HUES6 (cell line): ENCODE measurements around the gene CHTF18.
"Not testable (repeated sequence)": the region's sequence is repeated elsewhere in the genome, so short reads cannot be mapped to it uniquely, and the experiment has no call there.

Source experiments
- H3K27ac ChIP-seq: 2 replicates; pipeline ENCODE4 v1.7.0; 2013; ENCODE audit warnings: low read depth, mild to moderate bottlenecking, low read length, inconsistent platforms
- H3K27me3 ChIP-seq: 2 replicates; pipeline ENCODE4 v1.6.1; 2013; ENCODE audit warnings: low read length; ENCODE audit not compliant: control insufficient read depth, insufficient read depth
- H3K36me3 ChIP-seq: 2 replicates; pipeline ENCODE4 v1.6.1; 2013; ENCODE audit warnings: low read length; ENCODE audit not compliant: control insufficient read depth, insufficient read depth
- H3K4me1 ChIP-seq: 2 replicates; pipeline ENCODE4 v1.6.1; 2013; ENCODE audit warnings: low read length; ENCODE audit not compliant: control insufficient read depth, insufficient read depth
- H3K4me3 ChIP-seq: 2 replicates; pipeline ENCODE4 v1.5.1; 2013; ENCODE audit warnings: low read depth, low read length
- H3K9ac ChIP-seq: one replicate; pipeline ENCODE4 v1.6.1; 2013; ENCODE audit warnings: mild to moderate bottlenecking, low read length
- H3K9me3 ChIP-seq: 2 replicates; pipeline ENCODE4 v1.6.1; 2013; ENCODE audit warnings: low read depth, low read length; ENCODE audit not compliant: control insufficient read depth, insufficient read depth

Gene CHTF18

DNA sequence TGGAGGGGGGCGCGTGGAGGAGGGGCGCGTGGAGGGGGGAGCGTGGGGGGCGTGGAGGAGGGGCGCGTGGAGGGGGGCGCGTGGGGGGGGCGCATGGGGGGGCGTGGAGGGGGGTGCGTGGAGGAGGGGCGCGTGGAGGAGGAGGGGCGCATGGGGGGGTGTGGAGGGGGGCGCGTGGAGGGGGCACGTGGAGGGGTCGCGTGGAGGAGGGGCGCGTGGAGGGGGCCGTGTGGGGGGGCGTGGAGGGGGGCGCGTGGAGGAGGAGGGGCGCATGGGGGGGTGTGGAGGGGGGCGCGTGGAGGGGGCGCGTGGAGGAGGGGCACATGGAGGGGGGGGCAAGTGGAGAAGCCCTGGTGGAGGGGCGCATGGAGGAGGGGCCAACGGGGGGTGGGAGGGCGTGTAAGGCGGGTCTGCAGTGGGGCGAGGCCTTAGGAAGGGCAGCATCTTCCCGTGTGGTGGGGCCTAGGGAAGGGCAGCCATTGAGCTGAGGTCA, 20.6 kb upstream of the CHTF18 start:
- Histone ChIP-seq H3K4me3 (no peak overlapping the region), H3K9me3 (no peaks in the 10 kb centered on the region), H3K27ac (no peak overlapping the region), H3K4me1 (no peaks in the 10 kb centered on the region; the same call in 1 of the 2 replicates), H3K27me3 (no peaks in the 10 kb centered on the region), H3K36me3 (no peaks in the 10 kb centered on the region), H3K9ac (no peak overlapping the region)

GRCh38 chr16:768428-768827, 20.0 kb upstream of the CHTF18 start:
- no peak overlapping the region for H3K27ac ChIP-seq
- no peak overlapping the region for H3K9ac ChIP-seq
- no peaks in the 10 kb centered on the region; the same call in 1 of the 2 replicates for H3K4me1 ChIP-seq
- H3K36me3 ChIP-seq, result no peaks in the 10 kb centered on the region
- no peak overlapping the region; the same call in 1 of the 2 replicates for H3K4me3 ChIP-seq
- H3K27me3 ChIP-seq, result no peaks in the 10 kb centered on the region
- no peaks in the 10 kb centered on the region for H3K9me3 ChIP-seq

DNA sequence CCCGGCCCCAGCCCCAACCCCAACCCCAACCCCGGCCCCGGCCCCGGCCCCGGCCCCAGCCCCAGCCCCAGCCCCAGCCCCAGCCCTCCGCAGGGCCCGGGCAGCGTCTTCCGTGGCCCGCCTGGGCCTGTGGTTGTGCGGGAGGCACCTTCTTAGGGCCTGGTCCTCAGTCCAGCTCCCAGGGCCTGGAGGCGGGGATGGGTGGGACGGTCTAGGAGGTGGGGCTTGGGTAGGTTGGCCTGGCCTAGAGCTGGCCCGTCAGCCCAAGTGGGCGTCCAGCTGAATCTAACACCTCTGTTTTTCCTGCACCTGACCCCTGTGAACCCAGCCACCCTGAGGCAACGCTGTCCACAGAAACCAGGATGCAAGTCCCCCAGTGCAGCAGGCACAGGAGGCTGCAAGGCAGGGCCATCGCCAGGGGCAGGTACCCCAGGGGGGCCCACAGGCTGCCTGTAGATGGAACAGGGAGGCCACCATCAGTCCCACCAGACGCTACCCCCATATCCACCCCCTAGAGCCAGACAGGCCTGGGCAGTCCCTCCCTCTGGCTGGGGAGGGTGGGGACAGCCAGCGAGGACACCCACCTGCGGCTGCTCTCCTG, 19.1 kb upstream of the CHTF18 start:
- no peak overlapping the region for H3K27ac ChIP-seq

GRCh38 chr16:769934-770333, 18.5 kb upstream of the CHTF18 start:
- Histone ChIP-seq H3K27me3 (no peaks in the 10 kb centered on the region), H3K9ac (no peak overlapping the region), H3K27ac (no peak overlapping the region), H3K9me3 (no peaks in the 10 kb centered on the region), H3K4me3 (no peak overlapping the region), H3K36me3 (no peaks in the 10 kb centered on the region), H3K4me1 (no peaks in the 10 kb centered on the region; the same call in 1 of the 2 replicates)

More for the DNA sequence above, 19.1 kb upstream of the CHTF18 start:
- Histone ChIP-seq H3K9ac (no peak overlapping the region), H3K36me3 (no peaks in the 10 kb centered on the region), H3K4me1 (no peaks in the 10 kb centered on the region; the same call in 1 of the 2 replicates), H3K9me3 (no peaks in the 10 kb centered on the region), H3K27me3 (no peaks in the 10 kb centered on the region), H3K4me3 (no peak overlapping the region)

DNA sequence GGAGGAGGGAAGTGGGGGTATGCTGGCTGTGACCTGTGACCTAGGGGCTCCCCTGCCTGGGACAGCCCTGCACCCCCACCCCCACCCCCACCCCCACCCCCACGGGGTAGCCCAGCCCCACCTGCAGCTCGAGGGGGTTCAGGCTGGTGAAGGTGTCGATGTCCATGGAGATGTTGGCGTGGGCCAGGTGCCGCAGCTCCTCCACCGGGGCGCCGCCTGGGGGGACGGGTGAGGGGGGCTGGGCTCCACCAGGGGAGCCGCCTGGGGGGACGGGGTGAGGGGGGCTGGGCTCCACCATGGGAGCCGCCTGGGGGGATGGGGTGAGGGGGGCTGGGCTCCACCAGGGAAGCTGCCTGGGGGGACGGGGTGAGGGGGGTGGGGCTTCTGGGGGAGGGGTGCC, 18.0 kb upstream of the CHTF18 start:
- Histone ChIP-seq H3K27me3 (no peaks in the 10 kb centered on the region), H3K4me1 (no peaks in the 10 kb centered on the region; the same call in 1 of the 2 replicates), H3K4me3 (no peak overlapping the region), H3K27ac (no peak overlapping the region), H3K9me3 (no peaks in the 10 kb centered on the region), H3K9ac (no peak overlapping the region), H3K36me3 (no peaks in the 10 kb centered on the region)

DNA sequence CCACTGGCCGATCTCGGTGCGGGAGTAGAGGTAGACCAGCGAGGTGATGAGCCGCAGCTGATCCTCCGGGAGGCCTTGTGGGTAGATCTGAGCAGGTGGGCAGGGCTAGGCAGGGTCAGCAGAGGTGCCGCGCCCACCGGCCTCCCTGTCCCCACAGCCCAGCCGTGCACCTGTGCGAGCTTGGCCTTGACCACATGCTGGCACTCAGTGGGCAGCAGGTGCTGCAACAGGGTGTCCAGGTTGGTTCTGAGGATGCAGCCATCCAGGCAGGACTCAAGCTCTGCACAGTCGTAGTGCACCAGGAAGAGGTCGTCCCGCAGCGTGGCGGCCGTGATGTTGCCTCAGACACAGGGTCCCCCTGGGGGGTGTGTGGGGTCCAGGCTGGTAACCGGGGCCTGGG, 15.5 kb upstream of the CHTF18 start:
- no peak overlapping the region for H3K27ac ChIP-seq
- H3K4me1 ChIP-seq, result no peaks in the 10 kb centered on the region; the same call in 1 of the 2 replicates
- H3K9me3 ChIP-seq, result no peaks in the 10 kb centered on the region
- no peaks in the 10 kb centered on the region for H3K36me3 ChIP-seq
- H3K9ac ChIP-seq, result no peak overlapping the region
- H3K27me3 ChIP-seq, result no peaks in the 10 kb centered on the region
- H3K4me3 ChIP-seq, result no peak overlapping the region

DNA sequence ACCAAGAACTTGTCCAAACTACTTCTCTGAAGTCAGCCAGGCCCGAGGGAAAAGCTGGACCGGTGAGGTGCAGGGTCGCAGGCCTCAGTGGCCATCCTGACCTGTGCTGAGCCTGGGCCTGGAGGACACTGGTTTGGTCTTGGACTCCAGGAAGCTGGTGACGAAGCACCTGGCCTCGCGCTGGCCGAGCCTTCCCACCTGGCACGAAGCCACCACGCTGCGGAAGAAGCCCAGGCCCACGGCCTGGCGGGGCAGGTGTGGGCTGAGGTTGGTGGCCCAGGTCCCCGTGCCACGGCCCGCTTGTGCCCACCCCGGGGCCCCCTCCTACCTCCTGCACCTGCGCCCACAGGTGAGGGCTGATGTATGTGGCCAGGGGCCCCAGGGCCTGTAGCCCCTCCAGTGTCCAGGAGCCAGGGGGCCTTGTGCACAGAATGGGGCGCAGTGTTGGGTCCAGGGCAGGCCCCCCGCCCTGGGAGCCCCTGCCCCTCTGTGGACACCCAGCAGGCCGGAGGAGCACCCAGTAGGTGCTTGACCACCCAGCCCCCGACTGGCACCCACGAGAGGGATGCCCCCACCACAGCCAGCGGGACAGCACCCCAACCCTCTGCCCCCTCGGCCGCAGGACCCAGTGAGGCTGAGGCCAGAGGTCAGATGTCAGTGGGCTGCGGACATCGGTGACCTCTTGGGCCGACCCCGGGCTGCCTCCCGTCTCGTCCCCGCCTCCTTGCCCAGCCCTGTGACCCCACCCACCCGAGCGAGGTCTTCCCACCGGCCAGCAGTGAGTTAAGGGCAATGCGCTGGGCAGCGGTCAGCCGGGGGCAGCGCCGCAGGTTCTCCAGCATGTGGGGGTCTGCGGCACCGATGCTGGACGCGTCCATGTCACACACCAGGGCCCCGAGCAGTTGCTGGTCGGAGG, 14.1 kb upstream of the CHTF18 start:
- Histone ChIP-seq H3K27ac (no peak overlapping the region), H3K4me3 (no peak overlapping the region), H3K27me3 (no peaks in the 10 kb centered on the region), H3K9ac (no peak overlapping the region), H3K4me1 (no peaks in the 10 kb centered on the region; the same call in 1 of the 2 replicates), H3K36me3 (no peaks in the 10 kb centered on the region), H3K9me3 (no peaks in the 10 kb centered on the region)

DNA sequence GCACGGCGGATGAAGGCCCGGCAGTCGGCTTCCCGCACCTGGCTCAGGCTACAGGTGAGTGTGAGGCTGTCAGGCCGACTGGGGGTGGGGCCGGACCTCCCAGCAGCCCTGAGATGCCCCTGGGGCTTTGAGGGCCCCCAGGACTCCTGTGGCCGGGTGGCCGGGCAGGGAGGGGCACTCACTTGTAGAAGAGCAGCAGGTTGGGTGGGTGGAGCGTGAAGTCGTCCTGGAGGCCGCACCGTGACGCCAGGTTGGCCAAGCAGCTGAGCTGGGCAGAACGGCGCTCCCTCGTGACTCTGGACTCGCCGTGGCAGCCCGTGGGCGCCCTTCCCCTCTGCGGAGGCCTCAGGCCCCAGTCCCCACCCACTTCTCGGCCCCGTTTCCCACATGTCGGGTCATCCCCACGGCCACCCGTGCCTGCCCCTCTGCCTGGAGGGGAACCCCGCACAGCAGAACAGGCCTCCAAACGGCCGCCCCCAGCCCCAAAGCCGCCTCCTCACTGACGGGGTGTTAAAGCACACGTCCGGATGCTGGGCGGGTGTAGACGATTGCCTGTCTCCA, 13.1 kb upstream of the CHTF18 start:
- H3K4me3 ChIP-seq, result no peak overlapping the region
- H3K9me3 ChIP-seq, result no peaks in the 10 kb centered on the region
- H3K36me3 ChIP-seq, result no peaks in the 10 kb centered on the region
- H3K4me1 ChIP-seq, result no peaks in the 10 kb centered on the region
- H3K27me3 ChIP-seq, result no peaks in the 10 kb centered on the region
- no peak overlapping the region for H3K9ac ChIP-seq
- H3K27ac ChIP-seq, result no peak overlapping the region

GRCh38 chr16:776298-776697, 12.1 kb upstream of the CHTF18 start:
- not testable (repeated sequence) for H3K27me3 ChIP-seq, H3K9ac ChIP-seq, H3K9me3 ChIP-seq, H3K4me3 ChIP-seq, H3K36me3 ChIP-seq, H3K4me1 ChIP-seq, H3K27ac ChIP-seq

- H3K9ac ChIP-seq, result no peak overlapping the region
These were observed 11.6 kb upstream of the CHTF18 start for GRCh38 chr16:776824-777223.

GRCh38 chr16:777826-778225, 10.6 kb upstream of the CHTF18 start:
- no peaks in the 10 kb centered on the region for H3K36me3 ChIP-seq
- no peak overlapping the region for H3K9ac ChIP-seq
- no peaks in the 10 kb centered on the region for H3K27me3 ChIP-seq
- no peaks in the 10 kb centered on the region for H3K9me3 ChIP-seq
- H3K27ac ChIP-seq, result no peak overlapping the region
- no peaks in the 10 kb centered on the region for H3K4me1 ChIP-seq
- H3K4me3 ChIP-seq, result no peak overlapping the region

More at GRCh38 chr16:776824-777223, 11.6 kb upstream of the CHTF18 start:
- Histone ChIP-seq H3K36me3 (no peaks in the 10 kb centered on the region), H3K4me1 (no peaks in the 10 kb centered on the region), H3K4me3 (no peak overlapping the region), H3K27me3 (no peaks in the 10 kb centered on the region), H3K27ac (no peak overlapping the region), H3K9me3 (no peaks in the 10 kb centered on the region)
